GM19452 (cell line): ENCODE results near the gene PAK6.

ENCODE experiments used
- ATAC-seq: cut with Tn5 transposase; IDR thresholded peaks from one replicate; pipeline ENCODE4 v1.9.1; 2021; ENCODE audit not compliant: unreplicated experiment

Gene PAK6

DNA sequence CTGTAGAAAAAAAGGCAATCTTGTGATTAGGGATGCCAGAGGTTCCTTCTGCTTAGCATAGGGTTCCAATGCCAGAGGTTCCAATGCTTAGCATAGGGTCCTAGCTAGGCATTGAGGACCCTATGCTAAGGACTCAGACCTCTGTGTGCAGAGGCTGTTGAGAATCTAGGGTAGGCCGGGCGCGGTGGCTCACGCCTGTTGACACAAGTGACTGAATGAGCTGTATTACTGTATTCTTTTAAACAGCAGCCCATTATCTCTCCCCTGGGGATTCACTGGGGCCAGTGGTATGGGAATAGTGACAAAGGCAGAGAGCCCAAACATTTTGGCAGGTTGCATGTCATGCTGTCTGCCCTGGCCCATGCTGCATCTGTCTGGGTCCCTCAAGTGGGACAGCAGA, 16.2 kb downstream of the PAK6 start:
- ATAC-seq, result no peak

- no peak for ATAC-seq
Observed at GRCh38 chr15:40256638-40257235, 17.9 kb downstream of the PAK6 start.

- ATAC-seq, result no peak
Observed at GRCh38 chr15:40257656-40258450, 19.0 kb downstream of the PAK6 start.

DNA sequence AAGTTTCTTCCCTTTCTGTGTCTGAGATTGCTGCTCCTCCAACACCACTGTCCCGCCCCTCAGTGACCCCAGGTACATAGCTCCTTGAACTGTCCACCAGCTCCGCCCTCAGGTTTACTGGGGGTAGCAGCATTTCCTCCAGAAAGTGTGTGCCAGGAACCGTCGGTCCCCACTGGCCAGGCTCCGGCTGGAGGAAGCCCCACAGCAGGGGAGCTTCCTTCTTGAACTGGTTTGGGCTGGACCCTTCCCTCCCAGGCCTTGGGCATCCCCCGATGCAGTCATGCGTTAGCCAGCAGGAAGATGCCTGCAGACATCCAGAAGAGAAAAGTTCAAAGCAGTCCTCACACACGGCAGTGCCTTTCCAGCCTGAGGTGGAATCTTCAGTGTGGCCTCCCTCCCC, 19.7 kb downstream of the PAK6 start:
- ATAC-seq, result no peak

- ATAC-seq, result no peak
Observed at GRCh38 chr15:40259021-40259420, 20.2 kb downstream of the PAK6 start.

DNA sequence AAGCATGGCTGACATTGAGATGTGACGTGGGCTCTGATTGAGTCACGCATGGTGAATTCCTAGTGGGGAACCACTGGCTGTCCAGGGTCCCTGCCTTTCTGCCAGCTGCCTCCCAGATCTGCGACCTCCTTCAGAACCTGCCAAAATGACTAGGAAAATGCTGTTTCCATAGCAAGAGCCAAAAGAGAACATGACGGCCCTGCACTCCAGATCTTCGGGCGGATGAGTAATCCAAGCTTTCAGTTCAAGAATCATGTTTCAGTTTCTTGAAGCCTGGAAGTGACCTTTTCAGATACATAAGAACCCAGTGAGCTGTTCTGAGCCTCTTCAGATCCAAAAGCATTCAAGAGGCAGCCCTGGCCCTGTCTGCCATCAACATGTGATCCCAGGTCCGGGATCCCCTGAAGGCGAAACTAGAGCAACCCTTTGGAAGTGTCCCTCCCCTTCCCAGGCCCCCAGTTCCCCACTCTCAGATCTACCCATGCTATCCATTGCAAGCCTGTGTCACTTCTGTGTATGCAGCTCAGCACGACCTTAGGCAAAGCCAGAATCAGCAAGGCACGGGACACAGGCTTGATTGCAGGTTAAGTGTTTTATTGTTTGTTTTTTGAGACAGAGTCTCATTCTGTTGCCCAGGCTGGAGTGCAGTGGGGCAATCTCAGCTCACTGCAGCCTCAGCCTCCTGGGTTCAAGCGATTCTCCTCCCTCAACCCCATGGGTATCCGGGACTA, 24.3 kb downstream of the PAK6 start:
- no peak for ATAC-seq

DNA sequence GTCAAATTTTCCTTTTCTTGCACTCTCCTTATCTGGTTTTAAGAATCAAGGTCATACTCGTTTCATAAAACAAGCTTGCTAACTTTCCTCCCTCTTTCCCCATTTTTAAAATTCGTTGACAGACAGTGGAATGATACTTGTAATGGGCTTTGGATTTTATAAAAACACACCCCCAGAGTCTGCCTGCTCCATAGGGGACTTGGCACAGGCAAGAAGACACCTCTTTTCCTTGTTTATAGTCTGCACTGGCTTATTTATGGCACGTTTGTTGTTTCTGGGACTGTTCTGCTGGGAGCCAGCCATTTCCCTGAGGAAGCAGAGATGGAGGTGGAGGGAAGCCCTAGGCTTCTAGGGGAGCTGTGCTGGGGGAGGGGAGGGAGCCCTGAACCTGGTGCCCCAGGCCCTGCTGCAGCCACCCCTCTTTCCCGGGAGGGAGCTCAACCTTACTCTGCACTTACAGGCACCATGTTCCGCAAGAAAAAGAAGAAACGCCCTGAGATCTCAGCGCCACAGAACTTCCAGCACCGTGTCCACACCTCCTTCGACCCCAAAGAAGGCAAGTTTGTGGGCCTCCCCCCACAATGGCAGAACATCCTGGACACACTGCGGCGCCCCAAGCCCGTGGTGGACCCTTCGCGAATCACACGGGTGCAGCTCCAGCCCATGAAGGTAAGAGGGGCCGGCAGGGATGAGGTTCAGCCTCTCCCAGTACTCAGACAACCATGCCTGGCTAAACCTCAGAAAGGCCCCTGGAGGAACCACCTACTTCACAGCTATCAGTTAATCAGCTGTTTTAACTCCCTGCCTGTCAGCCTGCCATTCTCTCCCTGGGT, 25.7 kb downstream of the PAK6 start:
- no peak for ATAC-seq

DNA sequence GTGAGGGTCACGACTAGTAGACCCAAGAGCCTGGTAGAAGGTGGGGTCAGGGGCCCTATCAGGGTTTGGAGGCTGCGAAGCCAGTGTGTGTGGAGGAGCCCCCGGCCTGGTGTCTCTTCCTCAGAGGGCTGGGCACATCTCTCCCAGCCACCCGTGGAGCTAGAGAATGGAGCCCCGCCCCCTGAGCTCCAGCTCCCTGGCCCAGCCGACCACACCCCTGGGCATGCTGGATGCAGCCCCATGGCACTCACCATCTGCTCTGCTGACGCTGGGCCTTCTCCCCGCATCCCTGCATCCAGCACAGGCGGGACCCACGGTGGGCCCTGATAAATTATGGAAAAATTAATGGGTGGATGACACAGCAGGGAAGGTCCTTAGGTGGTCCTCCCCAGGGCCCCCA, 26.5 kb downstream of the PAK6 start:
- ATAC-seq, result no peak

DNA sequence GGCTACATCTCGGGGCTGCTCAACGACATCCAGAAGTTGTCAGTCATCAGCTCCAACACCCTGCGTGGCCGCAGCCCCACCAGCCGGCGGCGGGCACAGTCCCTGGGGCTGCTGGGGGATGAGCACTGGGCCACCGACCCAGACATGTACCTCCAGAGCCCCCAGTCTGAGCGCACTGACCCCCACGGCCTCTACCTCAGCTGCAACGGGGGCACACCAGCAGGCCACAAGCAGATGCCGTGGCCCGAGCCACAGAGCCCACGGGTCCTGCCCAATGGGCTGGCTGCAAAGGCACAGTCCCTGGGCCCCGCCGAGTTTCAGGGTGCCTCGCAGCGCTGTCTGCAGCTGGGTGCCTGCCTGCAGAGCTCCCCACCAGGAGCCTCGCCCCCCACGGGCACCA, 27.0 kb downstream of the PAK6 start:
- no peak for ATAC-seq

GRCh38 chr15:40266828-40267304, 28.0 kb downstream of the PAK6 start:
- no peak for ATAC-seq

GRCh38 chr15:40267670-40268069, 28.8 kb downstream of the PAK6 start:
- ATAC-seq, result no peak

DNA sequence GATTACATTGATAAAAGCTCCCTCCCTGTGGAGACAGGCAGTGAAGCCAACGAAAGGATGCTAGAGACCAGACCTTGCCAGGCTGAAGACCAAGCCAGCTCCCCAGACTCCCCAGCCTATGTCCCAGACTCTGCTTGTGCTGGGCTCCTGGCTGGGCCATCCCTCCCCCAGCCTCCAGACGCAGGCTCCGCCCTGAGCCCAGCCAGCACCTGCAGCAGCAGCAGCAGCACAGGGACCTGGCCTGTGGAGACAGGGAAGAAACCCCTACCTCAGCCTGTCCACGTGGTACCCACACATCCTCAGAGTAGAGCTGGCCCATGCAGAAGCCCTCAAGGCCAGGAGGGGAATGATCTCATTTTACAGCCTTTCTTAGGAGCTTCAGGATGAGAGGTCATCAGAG, 30.7 kb downstream of the PAK6 start:
- ATAC-seq, result no peak

DNA sequence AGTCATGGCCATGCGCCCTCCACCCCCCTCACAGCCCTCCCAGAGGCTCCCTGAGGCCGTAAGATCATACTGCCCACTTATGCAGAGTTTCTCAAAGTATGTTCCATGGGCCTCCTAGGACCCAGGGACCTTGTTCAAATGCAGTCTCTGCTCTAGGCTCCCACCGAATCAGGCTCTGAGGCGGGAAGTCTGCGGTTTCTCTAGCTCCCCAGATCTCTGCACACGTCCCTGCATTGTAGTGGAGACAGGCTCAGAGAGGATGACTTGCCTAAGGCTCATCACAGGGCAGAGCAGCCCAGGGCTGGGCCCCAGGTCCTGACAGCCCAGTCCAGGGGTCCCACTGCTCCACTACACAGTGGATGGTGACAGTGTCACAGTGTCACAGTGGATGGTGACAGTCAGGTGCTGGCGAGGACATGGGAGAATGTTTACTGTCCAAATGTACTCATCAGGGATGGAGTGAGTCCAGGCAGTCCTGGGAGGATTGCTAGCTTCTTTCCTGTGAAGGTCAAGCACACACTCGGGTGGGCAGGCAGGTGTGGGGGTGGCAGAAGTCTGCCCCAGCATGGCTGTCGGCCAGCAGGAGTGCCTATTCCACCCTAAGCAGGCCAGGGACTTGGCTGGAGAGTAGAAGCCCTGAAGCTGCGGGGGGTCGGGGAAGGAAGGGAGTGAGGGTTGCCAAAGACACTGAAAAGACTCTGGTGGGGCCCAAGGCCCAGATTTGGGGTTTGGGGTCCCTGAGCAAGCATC, 31.6 kb downstream of the PAK6 start:
- ATAC-seq, result no peak

DNA sequence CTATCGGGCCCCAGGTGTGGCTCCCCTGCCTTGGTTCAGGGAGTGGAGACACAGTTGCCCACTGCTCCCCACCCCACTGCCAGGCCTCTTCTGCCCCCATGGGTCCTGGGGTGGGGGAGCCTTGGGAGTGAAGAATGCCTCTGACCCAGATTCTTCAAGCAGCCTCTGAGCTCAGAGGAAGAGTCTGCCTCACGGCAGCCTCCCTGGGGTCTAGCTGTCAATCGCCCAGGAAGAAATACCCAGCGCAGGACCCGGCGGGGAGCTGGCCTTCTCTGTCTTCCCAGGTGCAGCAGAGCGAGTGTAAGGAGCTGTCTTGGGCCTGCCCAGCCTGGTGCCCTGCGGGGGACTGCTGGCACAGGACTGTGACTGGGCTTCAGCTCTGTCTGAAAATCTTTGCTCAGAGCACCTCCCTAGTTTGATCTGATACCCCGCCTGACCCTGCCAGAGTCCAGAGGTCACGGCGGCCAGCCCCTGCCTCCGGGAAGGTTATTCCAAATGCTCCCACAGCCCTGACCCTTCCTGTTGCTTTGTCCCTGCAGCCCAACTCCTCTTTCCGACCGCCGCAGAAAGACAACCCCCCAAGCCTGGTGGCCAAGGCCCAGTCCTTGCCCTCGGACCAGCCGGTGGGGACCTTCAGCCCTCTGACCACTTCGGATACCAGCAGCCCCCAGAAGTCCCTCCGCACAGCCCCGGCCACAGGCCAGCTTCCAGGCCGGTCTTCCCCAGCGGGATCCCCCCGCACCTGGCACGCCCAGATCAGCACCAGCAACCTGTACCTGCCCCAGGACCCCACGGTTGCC, 33.0 kb downstream of the PAK6 start:
- no peak for ATAC-seq

- no peak for ATAC-seq
Observed at GRCh38 chr15:40272485-40273056, 33.7 kb downstream of the PAK6 start.

DNA sequence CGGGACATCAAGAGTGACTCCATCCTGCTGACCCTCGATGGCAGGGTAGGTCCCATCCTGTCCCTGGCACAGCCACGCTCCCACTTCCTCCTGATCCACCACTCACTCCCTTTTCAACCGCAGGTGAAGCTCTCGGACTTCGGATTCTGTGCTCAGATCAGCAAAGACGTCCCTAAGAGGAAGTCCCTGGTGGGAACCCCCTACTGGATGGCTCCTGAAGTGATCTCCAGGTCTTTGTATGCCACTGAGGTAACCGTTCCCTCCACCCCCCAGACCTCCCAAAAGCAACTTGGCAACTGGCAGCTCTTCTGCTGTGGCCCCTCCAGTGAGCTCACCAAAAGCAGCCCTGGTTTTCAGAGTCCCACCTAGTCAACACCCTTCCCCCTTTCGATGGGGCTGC, 34.6 kb downstream of the PAK6 start:
- ATAC-seq, result no peak

GRCh38 chr15:40274350-40275274, 35.7 kb downstream of the PAK6 start:
- no peak for ATAC-seq

- ATAC-seq, result no peak
Observed at GRCh38 chr15:40275523-40275922, 36.7 kb downstream of the PAK6 start.
